Fibroblast of lung (primary cell): ENCODE results near the gene MEN1.

Experiments
- CTCF ChIP-seq, 2 donors: IDR thresholded peaks in 1 of 2; conservative IDR thresholded peaks in 1 of 2; 1 replicate in 1 of 2; 2 replicates in 1 of 2; pipeline ENCODE4 v1.5.1; 2011 to 2012; ENCODE audit warnings: low read length in 2 of 2, control low read depth in 1 of 2, inconsistent platforms in 1 of 2, low read depth in 1 of 2, mild to moderate bottlenecking in 1 of 2
- EZH2 ChIP-seq: IDR thresholded peaks from 2 replicates; pipeline ENCODE4 v1.5.1; 2012; ENCODE audit warnings: low read length, control low read depth, mild to moderate bottlenecking; ENCODE audit errors: missing control alignments

- TF ChIP-seq CTCF (conservative IDR thresholded peaks at IDR 0.05 in 1 of 2, IDR thresholded peaks at IDR 0.05 in 1 of 2; ENCODE audit: low read depth in 1 of 2, low read length in 2 of 2) (no peak), EZH2 (no peak)
These were observed 16.5 kb upstream of the MEN1 start for GRCh38 chr11:64826578-64827450.
